NT2/D1 (cell line): ENCODE measurements around the gene SKAP1.
"Not testable (repeated sequence)": the region's sequence is repeated elsewhere in the genome, so short reads cannot be mapped to it uniquely, and the experiment has no call there.

Experiments used
- DNase-seq: peaks from one replicate; pipeline ENCODE4 v3.0.0-alpha.2; 2011; ENCODE audit warnings: low read depth, low spot score
- H3K27me3 ChIP-seq: 2 replicates; pipeline ENCODE4 v1.6.0; 2011; ENCODE audit warnings: mild to moderate bottlenecking; ENCODE audit not compliant: insufficient read length, insufficient read depth
- H3K36me3 ChIP-seq: 2 replicates; pipeline ENCODE4 v1.6.1; 2011; ENCODE audit warnings: mild to moderate bottlenecking, low read length, mixed read lengths; ENCODE audit not compliant: insufficient read depth, insufficient read length
- H3K4me1 ChIP-seq: 2 replicates; pipeline ENCODE4 v1.5.1; 2011; ENCODE audit not compliant: insufficient read depth, insufficient read length
- H3K4me3 ChIP-seq: 2 replicates; pipeline ENCODE4 v1.5.1; 2011; ENCODE audit warnings: low read depth; ENCODE audit not compliant: insufficient read length
- H3K9ac ChIP-seq: 2 replicates; pipeline ENCODE4 v1.6.0; 2011; ENCODE audit warnings: low read depth; ENCODE audit not compliant: insufficient read length
- H3K9me3 ChIP-seq: 2 replicates; pipeline ENCODE4 v1.5.1; 2011; ENCODE audit warnings: mild to moderate bottlenecking, low read length; ENCODE audit not compliant: insufficient read depth
- SUZ12 ChIP-seq: IDR thresholded peaks from 2 replicates; pipeline ENCODE4 v1.6.1; 2011; ENCODE audit not compliant: insufficient read length, insufficient read depth; ENCODE audit errors: extremely low read depth
- YY1 ChIP-seq: IDR thresholded peaks from 2 replicates; pipeline ENCODE4 v1.6.1; 2011; ENCODE audit not compliant: insufficient read length, insufficient read depth
- ZNF274 ChIP-seq: IDR thresholded peaks from 2 replicates; pipeline ENCODE4 v1.6.1; 2011; ENCODE audit warnings: mild to moderate bottlenecking, low read depth, low read length

SKAP1 gene

DNA sequence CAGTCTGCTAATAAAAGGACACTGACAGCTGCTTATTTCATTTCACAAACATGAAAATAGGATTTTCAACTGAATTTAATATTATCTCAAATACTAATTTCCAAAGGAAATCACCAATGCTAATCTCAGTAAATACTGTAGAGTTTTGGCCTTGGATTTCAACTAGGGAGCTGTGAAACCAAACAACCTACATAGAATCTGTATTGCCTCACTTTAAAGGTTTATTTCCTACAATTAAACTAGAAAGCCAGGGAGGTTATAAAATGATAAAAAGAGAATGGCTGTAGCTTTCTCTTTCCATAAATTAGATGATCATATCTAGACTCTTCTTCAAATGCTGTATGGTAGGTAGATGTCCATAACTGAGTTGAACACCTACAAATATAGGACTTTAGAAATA is 82.8 kb downstream of the SKAP1 start:
- Histone ChIP-seq H3K9ac (no peak overlapping the region), H3K9me3 (no peaks in the 10 kb centered on the region), H3K4me3 (no peak overlapping the region), H3K27me3 (peaks cover 8% of the 10 kb centered on the region), H3K4me1 (no peaks in the 10 kb centered on the region), H3K36me3 (no peaks in the 10 kb centered on the region)
- no peak for DNase-seq
- no peak for TF ChIP-seq YY1
- no peak for TF ChIP-seq SUZ12
- no peak for TF ChIP-seq ZNF274

DNA sequence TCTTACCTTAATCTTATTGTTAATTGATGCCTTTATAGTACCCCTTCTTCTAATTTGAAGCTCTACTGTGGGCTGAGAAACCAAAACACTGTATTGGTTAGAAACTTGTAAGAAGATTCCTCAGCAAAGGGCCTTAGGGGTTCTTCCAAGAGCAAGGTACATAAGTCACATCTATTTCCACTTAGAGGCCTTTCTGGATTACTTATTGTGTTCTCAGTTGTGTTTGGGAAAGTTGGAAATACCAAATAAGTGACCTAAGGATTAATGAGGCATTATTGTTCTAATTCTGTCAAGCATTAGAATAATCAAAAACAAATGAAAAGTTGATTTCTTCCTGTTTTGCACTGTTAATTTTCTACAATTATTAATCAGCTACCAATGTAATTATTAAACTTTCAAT is 85.8 kb downstream of the SKAP1 start:
- Histone ChIP-seq H3K4me3 (no peak overlapping the region), H3K36me3 (no peaks in the 10 kb centered on the region), H3K4me1 (no peaks in the 10 kb centered on the region), H3K27me3 (peaks cover 7% of the 10 kb centered on the region), H3K9ac (no peak overlapping the region), H3K9me3 (no peaks in the 10 kb centered on the region)
- TF ChIP-seq SUZ12 (no peak), YY1 (no peak)
- no peak for DNase-seq

DNA sequence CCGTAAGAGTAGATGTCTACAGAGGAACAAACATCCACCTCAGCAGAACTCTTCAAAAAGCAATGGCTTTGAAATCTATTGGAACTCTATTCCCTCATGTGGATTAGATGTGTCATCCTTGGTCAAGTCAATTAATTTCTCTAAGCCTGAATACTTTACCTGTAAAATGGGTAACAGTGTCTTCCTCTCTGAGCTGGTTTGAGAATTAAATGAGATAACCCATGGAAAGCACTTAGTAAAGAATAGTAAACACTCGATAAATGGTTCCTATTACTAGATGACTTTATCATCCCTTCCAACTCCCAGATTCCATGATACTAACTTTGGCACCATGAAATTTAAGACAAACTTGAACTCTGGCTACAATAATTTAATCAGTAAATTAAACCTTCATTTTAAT is 89.1 kb downstream of the SKAP1 start:
- Histone ChIP-seq H3K9ac (no peak overlapping the region), H3K4me1 (no peaks in the 10 kb centered on the region), H3K36me3 (no peaks in the 10 kb centered on the region), H3K4me3 (no peak overlapping the region), H3K9me3 (no peaks in the 10 kb centered on the region), H3K27me3 (peaks cover 12% of the 10 kb centered on the region)
- no peak for DNase-seq
- no peak for TF ChIP-seq SUZ12
- no peak for TF ChIP-seq ZNF274

DNA sequence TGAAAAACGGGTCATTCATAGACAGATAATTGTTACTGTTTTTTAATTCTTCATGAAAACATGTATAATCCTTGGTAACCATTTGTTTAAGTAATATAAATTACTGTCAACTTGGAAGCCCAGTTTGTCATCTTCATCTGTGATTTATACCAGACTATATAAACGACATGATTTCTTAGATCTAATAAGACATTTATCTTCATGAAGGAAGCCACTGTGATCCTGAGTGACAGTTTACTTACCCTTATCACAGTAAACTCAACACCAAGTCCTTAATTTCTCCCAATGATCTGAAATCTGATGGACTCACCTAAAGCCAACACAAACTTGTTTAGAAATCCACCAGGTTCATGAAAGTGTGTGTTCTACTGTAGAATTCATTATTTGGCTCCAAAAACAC is 91.3 kb downstream of the SKAP1 start:
- Histone ChIP-seq H3K9me3 (no peaks in the 10 kb centered on the region), H3K36me3 (no peaks in the 10 kb centered on the region), H3K4me1 (no peaks in the 10 kb centered on the region), H3K27me3 (peaks cover 12% of the 10 kb centered on the region), H3K4me3 (no peak overlapping the region), H3K9ac (no peak overlapping the region)
- TF ChIP-seq YY1 (no peak), SUZ12 (no peak), ZNF274 (no peak)
- DNase-seq: no peak

DNA sequence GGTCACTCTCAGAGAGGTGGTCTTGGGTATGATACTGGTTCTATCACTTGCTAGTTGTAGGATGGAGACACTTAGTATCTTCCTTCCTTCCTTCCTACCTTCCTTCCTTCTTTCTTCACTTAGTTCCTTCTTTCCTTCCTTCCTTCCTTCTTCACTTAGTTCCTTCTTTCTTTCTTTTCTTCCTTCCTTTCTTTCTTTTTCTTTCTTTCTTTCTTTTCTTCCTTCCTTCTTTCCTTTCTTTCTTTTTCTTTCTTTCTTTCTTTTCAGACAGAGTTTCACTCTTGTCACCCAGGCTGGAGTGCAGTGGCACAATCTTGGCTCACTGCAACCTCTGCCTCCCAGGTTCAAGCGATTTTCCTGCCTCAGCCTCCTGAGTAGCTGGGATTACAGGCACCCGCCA is 92.1 kb downstream of the SKAP1 start:
- DNase-seq, H3K9ac ChIP-seq: not testable (repeated sequence)
- peaks cover 12% of the 10 kb centered on the region for H3K27me3 ChIP-seq

DNA sequence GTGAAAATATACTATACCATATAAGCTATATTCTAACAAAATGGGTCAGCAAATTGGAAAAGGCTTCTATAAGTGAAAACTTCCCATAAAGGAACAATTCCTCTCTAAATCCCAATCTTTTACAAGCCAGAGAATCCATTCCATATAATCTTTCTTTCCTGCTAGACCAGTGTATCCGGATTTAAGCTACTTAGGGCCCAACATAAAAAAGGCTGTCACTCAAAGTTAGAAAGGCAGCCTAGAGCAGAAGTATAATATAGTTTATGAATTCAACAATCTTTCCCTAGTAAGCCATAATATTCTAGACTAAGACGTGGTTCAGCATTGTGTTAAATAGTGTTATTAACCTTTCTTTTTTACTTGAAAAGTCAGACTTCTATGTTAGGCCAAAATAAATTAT is 93.0 kb downstream of the SKAP1 start:
- no peaks in the 10 kb centered on the region for H3K36me3 ChIP-seq
- no peak overlapping the region for H3K4me3 ChIP-seq
- no peaks in the 10 kb centered on the region for H3K4me1 ChIP-seq
- TF ChIP-seq YY1: no peak
- H3K9me3 ChIP-seq: no peaks in the 10 kb centered on the region
- H3K27me3 ChIP-seq: peaks cover 12% of the 10 kb centered on the region
- DNase-seq: no peak
- H3K9ac ChIP-seq: no peak overlapping the region

More for the DNA sequence above, 92.1 kb downstream of the SKAP1 start:
- not testable (repeated sequence) for H3K36me3 ChIP-seq, H3K4me1 ChIP-seq, H3K4me3 ChIP-seq, H3K9me3 ChIP-seq

DNA sequence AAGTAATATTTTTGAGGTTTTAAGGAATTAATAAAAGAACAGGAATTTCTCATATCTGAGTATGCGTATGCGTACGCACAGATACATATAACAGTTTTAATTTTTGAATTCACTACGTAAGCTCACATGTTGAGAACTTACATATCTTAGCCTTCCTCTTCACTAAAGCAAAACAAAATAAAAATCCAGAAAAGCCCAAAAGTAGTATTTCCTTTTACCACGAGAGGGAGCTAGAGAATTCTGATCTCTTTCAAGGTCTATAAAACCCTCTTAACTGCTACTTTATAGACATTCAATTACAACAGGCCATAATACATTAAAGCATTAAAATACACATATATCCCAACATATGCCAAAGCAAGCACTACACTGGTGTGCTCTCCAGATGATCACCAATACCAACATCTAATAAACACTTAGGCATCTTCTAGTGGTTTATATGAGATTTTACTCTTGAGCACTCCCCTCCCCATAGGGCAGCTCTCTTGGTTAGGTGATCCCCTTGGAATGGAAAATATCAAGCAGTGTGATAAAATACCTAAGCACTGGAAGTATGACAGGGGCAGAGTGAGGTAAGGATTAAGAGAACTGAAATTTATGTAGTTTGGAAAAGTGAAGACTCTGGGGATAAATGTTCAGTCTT is 94.0 kb downstream of the SKAP1 start:
- no peaks in the 10 kb centered on the region for H3K9me3 ChIP-seq
- no peak for TF ChIP-seq SUZ12
- no peak for TF ChIP-seq ZNF274
- TF ChIP-seq YY1: no peak
- H3K27me3 ChIP-seq: peaks cover 12% of the 10 kb centered on the region
- no peaks in the 10 kb centered on the region for H3K4me1 ChIP-seq
- H3K9ac ChIP-seq: no peak overlapping the region
- no peaks in the 10 kb centered on the region for H3K36me3 ChIP-seq
- H3K4me3 ChIP-seq: no peak overlapping the region
- peak; percentile 38 for DNase-seq
